Astrocyte of the spinal cord (primary cell): ENCODE data around the gene RUNX1.

Experiments used
- DNase-seq: peaks from one replicate; pipeline ENCODE4 v3.0.0; 2011; ENCODE audit warnings: low read depth, low spot score
- H3K4me3 ChIP-seq: 2 replicates; pipeline ENCODE4 v1.5.1; 2011; ENCODE audit warnings: low read depth, mild to moderate bottlenecking, low read length, moderate library complexity
- in situ Hi-C: cut with HindIII; loops from 2 replicates; pipeline ENCODE4 v1.10.0; 2017; ENCODE audit warnings: low sequenced_read_pairs
- TF ChIP-seq, protein P1 (sequence below): IDR thresholded peaks from 2 replicates; pipeline ENCODE4 v1.5.1; 2012; ENCODE audit warnings: low read depth, mild to moderate bottlenecking, low read length, inconsistent platforms

Gene RUNX1

GRCh38 chr21:34992736-34993398 lies 56.2 kb downstream of the RUNX1 start:
- no peak overlapping the region for H3K4me3 ChIP-seq
- peak; percentile 85 for DNase-seq
- in situ Hi-C loops: no loop called here
- TF ChIP-seq, protein P1, sequence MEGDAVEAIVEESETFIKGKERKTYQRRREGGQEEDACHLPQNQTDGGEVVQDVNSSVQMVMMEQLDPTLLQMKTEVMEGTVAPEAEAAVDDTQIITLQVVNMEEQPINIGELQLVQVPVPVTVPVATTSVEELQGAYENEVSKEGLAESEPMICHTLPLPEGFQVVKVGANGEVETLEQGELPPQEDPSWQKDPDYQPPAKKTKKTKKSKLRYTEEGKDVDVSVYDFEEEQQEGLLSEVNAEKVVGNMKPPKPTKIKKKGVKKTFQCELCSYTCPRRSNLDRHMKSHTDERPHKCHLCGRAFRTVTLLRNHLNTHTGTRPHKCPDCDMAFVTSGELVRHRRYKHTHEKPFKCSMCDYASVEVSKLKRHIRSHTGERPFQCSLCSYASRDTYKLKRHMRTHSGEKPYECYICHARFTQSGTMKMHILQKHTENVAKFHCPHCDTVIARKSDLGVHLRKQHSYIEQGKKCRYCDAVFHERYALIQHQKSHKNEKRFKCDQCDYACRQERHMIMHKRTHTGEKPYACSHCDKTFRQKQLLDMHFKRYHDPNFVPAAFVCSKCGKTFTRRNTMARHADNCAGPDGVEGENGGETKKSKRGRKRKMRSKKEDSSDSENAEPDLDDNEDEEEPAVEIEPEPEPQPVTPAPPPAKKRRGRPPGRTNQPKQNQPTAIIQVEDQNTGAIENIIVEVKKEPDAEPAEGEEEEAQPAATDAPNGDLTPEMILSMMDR: no peak

- TF ChIP-seq, protein P1: no peak
- in situ Hi-C loops: no loop called here
- no peak overlapping the region for H3K4me3 ChIP-seq
- no peak for DNase-seq
Measured at GRCh38 chr21:34992180-34992579, 56.9 kb downstream of the RUNX1 start.

- no peak for DNase-seq
- in situ Hi-C loops: no loop called here
- no peak overlapping the region for H3K4me3 ChIP-seq
- TF ChIP-seq, protein P1: no peak
Measured at GRCh38 chr21:34991366-34991957, 57.6 kb downstream of the RUNX1 start.

DNA sequence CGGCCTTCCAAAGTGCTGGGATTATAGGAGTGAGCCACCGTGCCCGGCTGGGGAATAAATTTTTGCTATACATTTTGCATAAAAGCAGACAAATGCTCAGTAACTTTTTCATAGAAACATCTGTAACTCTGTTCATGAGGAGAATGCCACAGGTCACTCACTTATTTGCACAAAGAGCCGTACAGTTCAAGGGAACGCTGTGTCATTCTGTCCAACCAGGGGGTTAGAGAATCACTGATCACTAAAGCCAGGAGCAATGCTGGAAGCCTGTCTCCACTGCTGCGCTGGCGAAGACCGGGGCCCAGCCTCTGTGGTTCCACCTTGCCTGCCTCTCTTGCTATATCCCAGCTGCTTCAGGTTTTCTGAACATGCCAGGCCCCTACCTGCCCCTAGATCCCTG lies 58.3 kb downstream of the RUNX1 start:
- TF ChIP-seq, protein P1: no peak
- DNase-seq: no peak
- H3K4me3 ChIP-seq: no peak overlapping the region
- in situ Hi-C loops: no loop called here

DNA sequence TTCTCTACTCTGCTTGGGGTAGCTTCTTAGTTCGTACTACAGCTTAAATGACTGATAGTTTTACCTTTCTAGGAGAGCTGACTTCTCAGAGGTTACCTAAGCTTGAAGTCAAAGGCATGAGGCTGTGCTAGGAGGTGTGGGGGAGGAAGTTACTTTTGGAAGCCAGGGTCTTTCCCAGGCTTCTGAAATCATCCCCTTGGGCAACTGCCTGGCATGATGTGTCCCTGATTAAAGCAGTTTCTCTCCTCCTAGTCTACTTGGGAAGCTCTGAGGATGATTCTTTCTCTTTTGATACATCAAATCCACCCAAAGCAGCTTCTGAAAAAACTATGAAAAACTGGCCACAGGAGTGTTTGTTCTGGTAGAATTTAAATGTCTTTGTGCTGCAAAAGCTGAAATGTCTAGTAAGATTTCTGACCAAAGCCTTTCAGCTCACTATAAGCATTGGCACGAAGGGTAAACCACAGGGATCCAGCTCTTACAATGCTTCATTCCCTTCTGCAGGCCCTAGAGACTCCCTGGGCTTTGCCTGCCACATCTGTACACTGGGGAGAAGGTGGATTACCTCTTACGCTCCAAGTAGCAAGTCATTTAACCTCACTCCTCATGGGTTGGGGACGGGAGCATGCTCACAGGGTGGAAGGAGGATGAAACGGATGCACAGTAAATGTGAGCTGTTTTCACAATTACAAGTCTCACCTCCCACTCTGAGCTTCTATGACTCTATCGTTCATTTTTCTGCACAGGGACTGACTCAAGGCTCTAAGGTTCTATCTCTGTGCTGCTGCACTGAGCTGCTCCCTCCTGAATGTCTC lies 59.6 kb downstream of the RUNX1 start:
- in situ Hi-C loops: no loop called here
- H3K4me3 ChIP-seq: no peak overlapping the region
- DNase-seq: peak; percentile 81
- TF ChIP-seq, protein P1: no peak

- no peak for DNase-seq
- TF ChIP-seq, protein P1: no peak
- in situ Hi-C loops: no loop called here
- no peak overlapping the region for H3K4me3 ChIP-seq
Measured at GRCh38 chr21:34988625-34989024, 60.5 kb downstream of the RUNX1 start.
